Keratinocyte (primary cell): ENCODE results near the gene ADGRG4. TPM values are rescaled to one million over a fixed set of nuclear protein-coding genes. Genes with fewer than 3 reads are reported as not detected.

Experiments
- DNase-seq: peaks from one replicate; pipeline ENCODE4 v3.0.0-alpha.2; 2011; ENCODE audit warnings: low read depth, missing footprints, low spot score
- FAIRE-seq: peaks from 2 replicates; lab custom pipeline; 2011; peaks lifted over from hg19 to GRCh38; lab: Jason Lieb, UNC
- H2AFZ ChIP-seq: 2 replicates; pipeline ENCODE4 v1.6.0; 2012; ENCODE audit warnings: low read length, control low read depth, inconsistent platforms; ENCODE audit not compliant: control insufficient read depth
- H3K27ac ChIP-seq: 2 replicates; pipeline ENCODE4 v1.5.1; 2011; ENCODE audit warnings: low read length; ENCODE audit not compliant: control insufficient read depth, insufficient read depth
- H3K27me3 ChIP-seq: 3 replicates; pipeline ENCODE4 v1.6.0; 2011; ENCODE audit warnings: low read length; ENCODE audit not compliant: control insufficient read depth, insufficient read depth; ENCODE audit errors: extremely low read depth
- H3K36me3 ChIP-seq, 2 experiments: 2 replicates in 1 of 2; 3 replicates in 1 of 2; pipeline ENCODE4 v1.5.1; 2011; ENCODE audit warnings: low read length in 2 of 2, mild to moderate bottlenecking in 1 of 2; ENCODE audit not compliant: control insufficient read depth in 2 of 2, insufficient read depth in 2 of 2; ENCODE audit errors: extremely low read depth in 1 of 2
- H3K4me1 ChIP-seq: 3 replicates; pipeline ENCODE4 v1.5.1; 2011; ENCODE audit warnings: low read length; ENCODE audit not compliant: control insufficient read depth, insufficient read depth; ENCODE audit errors: extremely low read depth
- H3K4me2 ChIP-seq: 3 replicates; pipeline ENCODE4 v1.6.0; 2011; ENCODE audit warnings: low read depth, low read length; ENCODE audit not compliant: control insufficient read depth, insufficient read depth; ENCODE audit errors: extremely low read depth
- H3K4me3 ChIP-seq, 3 experiments: fragments of 200-600 bp in 1 of 3; sonication (generic) in 1 of 3; 2 replicates in 2 of 3; 3 replicates in 1 of 3; pipeline ENCODE4 v1.5.1; 2011 to 2016; ENCODE audit warnings: low read length in 3 of 3, mild to moderate bottlenecking in 3 of 3, control low read depth in 2 of 3, inconsistent platforms in 1 of 3, low read depth in 1 of 3, mixed read lengths in 1 of 3, mixed run types in 1 of 3, moderate library complexity in 1 of 3; ENCODE audit not compliant: control insufficient read depth in 2 of 3, insufficient read depth in 2 of 3; ENCODE audit errors: extremely low read depth in 1 of 3
- H3K79me2 ChIP-seq: 2 replicates; pipeline ENCODE4 v1.6.0; 2012; ENCODE audit warnings: low read length; ENCODE audit not compliant: control insufficient read depth, insufficient read depth
- H3K9ac ChIP-seq: 3 replicates; pipeline ENCODE4 v1.6.0; 2011; ENCODE audit warnings: low read length; ENCODE audit not compliant: control insufficient read depth, insufficient read depth; ENCODE audit errors: extremely low read depth
- H3K9me1 ChIP-seq: 3 replicates; pipeline ENCODE4 v1.6.0; 2011; ENCODE audit warnings: low read length; ENCODE audit not compliant: control insufficient read depth, insufficient read depth; ENCODE audit errors: extremely low read depth
- H3K9me3 ChIP-seq: 2 replicates; pipeline ENCODE4 v1.5.1; 2012; ENCODE audit warnings: low read depth, low read length; ENCODE audit not compliant: control insufficient read depth
- H4K20me1 ChIP-seq: 3 replicates; pipeline ENCODE4 v1.6.0; 2011; ENCODE audit warnings: low read length; ENCODE audit not compliant: control insufficient read depth, insufficient read depth; ENCODE audit errors: extremely low read depth
- CTCF ChIP-seq, 3 experiments: IDR thresholded peaks in 1 of 3; conservative IDR thresholded peaks in 1 of 3; optimal IDR thresholded peaks in 1 of 3; 2 replicates in 2 of 3; 3 replicates in 1 of 3; pipeline versions ENCODE3 to v1.5.1; 2011; ENCODE audit warnings: low read length in 3 of 3, mild to moderate bottlenecking in 3 of 3, moderate library complexity in 2 of 3, control low read depth in 1 of 3, inconsistent platforms in 1 of 3; ENCODE audit not compliant: insufficient read depth in 2 of 3; ENCODE audit errors: extremely low read depth in 1 of 3
- EZH2 ChIP-seq: IDR thresholded peaks from one replicate; pipeline ENCODE4 v1.6.1; 2012; ENCODE audit warnings: inconsistent platforms, mild to moderate bottlenecking, low read length, moderate library complexity
- dilution Hi-C: fragments of 300-500 bp; cut with MboI; formaldehyde crosslinking; loops from one replicate; pipeline ENCODE4 v1.7.0; 2020; ENCODE audit warnings: low sequenced_read_pairs; ENCODE audit not compliant: extremely low pct_ligation_motif_present
- polyA plus RNA-seq, 5 experiments: library from polyadenylated mRNA; depleted of rRNA in 3 of 5; stranded (reverse) in 3 of 5; stranded (forward) in 1 of 5; unstranded in 1 of 5; fragments of >200 nt; gene quantifications; 1 replicate in 1 of 5; 2 replicates in 3 of 5; 3 replicates in 1 of 5; pipeline versions ENCODE4 v1.2.1 to v1.2.3, GENCODE V29; 2011 to 2012; ENCODE audit warnings: missing spikeins in 2 of 5, low read depth in 1 of 5, low replicate concordance in 1 of 5

The ADGRG4 gene
- polyA plus RNA-seq, 1 donor (not counting 4 experiments of a cell fraction or from before 2014, with no cell fraction given): not detected

GRCh38 chrX:136306182-136306581, 5.4 kb downstream of the ADGRG4 start:
- dilution Hi-C loops: no loop called here

GRCh38 chrX:136307471-136307870, 6.7 kb downstream of the ADGRG4 start:
- Histone ChIP-seq H3K9me3 (no peaks in the 10 kb centered on the region), H3K9me1 (no peaks in the 10 kb centered on the region), H4K20me1 (no peaks in the 10 kb centered on the region), H3K36me3 (no peaks in the 10 kb centered on the region), H2AFZ (no peak overlapping the region), H3K4me3 (no peak overlapping the region), H3K27me3 (no peaks in the 10 kb centered on the region), H3K4me1 (peaks cover 2% of the 10 kb centered on the region), H3K27ac (no peak overlapping the region), H3K9ac (no peak overlapping the region), H3K4me2 (no peak overlapping the region), H3K79me2 (no peaks in the 10 kb centered on the region)
- FAIRE-seq (no peak), DNase-seq (no peak)
- dilution Hi-C loops: no loop called here
- TF ChIP-seq EZH2 (no peak), CTCF (optimal IDR thresholded peaks at IDR 0.05 in 1 of 3, IDR thresholded peaks at IDR 0.05 in 1 of 3, conservative IDR thresholded peaks at IDR 0.05 in 1 of 3; ENCODE audit: extremely low read depth in 1 of 3, insufficient read depth in 2 of 3, low read length in 3 of 3) (no peak)

More at GRCh38 chrX:136306182-136306581, 5.4 kb downstream of the ADGRG4 start:
- no peaks in the 10 kb centered on the region for H3K36me3 ChIP-seq
- no peak overlapping the region for H2AFZ ChIP-seq
- peaks cover 2% of the 10 kb centered on the region for H3K4me1 ChIP-seq
- H3K27ac ChIP-seq: no peak overlapping the region
- no peak overlapping the region for H3K4me3 ChIP-seq
- H3K9me3 ChIP-seq: no peaks in the 10 kb centered on the region
- FAIRE-seq (no peak), DNase-seq (no peak)
- no peak overlapping the region for H3K9ac ChIP-seq
- H4K20me1 ChIP-seq: no peaks in the 10 kb centered on the region
- no peaks in the 10 kb centered on the region for H3K79me2 ChIP-seq
- H3K9me1 ChIP-seq: no peaks in the 10 kb centered on the region
- H3K27me3 ChIP-seq: no peaks in the 10 kb centered on the region
- no peak overlapping the region for H3K4me2 ChIP-seq
- TF ChIP-seq CTCF (optimal IDR thresholded peaks at IDR 0.05 in 1 of 3, IDR thresholded peaks at IDR 0.05 in 1 of 3, conservative IDR thresholded peaks at IDR 0.05 in 1 of 3; ENCODE audit: extremely low read depth in 1 of 3, insufficient read depth in 2 of 3, low read length in 3 of 3) (no peak), EZH2 (no peak)
